Activated CD4-positive, CD25-positive, alpha-beta regulatory T cell treated with anti-CD3 and anti-CD28 coated beads, Interleukin-2, amount 50 U/mL, for 24 hours (primary cell): ENCODE results near the gene ATG2A.
"Not testable (repeated sequence)": the region's sequence is repeated elsewhere in the genome, so short reads cannot be mapped to it uniquely, and the experiment has no call there.

Experiments
- ATAC-seq, 2 donors: fragments of 150-1000 bp; cut with Tn5 transposase; one replicate each; pipeline ENCODE4 v1.10.0; 2021; ENCODE audit warnings: mild to moderate bottlenecking in 1 of 2, moderate library complexity in 1 of 2

The ATG2A gene

GRCh38 chr11:64852804-64853509 lies 64.1 kb downstream of the ATG2A start:
- ATAC-seq: no peak

- ATAC-seq: peak; percentile 15 to 18
Observed at GRCh38 chr11:64851831-64852351, 65.1 kb downstream of the ATG2A start.

GRCh38 chr11:64850979-64851567 lies 65.9 kb downstream of the ATG2A start:
- peak; percentile 53 to 57 for ATAC-seq

GRCh38 chr11:64849598-64850356 lies 67.2 kb downstream of the ATG2A start:
- no peak for ATAC-seq

DNA sequence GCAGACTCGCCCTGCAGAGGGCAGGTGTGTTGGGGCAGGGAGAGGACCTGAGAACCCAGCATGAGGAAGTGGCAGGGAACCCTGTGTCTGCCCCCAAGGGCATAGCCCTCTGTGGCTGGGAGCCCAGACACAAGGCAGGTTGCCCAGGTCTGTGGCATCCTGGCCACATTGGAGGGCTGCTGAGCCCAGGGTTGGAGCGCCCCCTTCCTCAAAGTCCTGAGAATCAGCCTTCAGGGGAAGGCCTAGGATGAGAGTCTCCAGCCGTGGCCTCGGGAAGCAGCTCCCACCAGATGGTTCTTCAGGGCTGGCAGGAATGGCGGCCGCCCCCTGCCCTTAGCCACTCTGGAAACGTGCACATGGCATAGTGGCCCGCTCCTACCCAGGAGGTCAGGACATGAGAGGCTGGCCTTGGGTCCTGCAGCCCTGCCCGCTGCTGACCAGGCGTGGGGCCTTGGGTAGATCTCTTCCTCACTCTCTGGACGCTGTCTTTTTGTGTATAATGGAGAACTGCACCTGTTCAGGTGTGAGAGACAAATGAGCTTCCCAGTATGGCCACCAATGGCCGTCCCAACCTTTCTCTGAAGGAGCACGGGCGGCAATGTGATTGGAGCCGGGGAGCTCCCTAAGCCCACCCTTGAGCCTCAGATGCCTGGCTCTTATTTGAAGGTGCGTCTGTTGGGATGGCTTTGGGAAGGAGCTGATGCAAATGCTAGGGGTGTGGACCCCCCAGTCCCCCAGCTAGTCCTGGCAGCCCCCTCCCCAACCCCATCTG lies 68.0 kb downstream of the ATG2A start:
- ATAC-seq: no peak

DNA sequence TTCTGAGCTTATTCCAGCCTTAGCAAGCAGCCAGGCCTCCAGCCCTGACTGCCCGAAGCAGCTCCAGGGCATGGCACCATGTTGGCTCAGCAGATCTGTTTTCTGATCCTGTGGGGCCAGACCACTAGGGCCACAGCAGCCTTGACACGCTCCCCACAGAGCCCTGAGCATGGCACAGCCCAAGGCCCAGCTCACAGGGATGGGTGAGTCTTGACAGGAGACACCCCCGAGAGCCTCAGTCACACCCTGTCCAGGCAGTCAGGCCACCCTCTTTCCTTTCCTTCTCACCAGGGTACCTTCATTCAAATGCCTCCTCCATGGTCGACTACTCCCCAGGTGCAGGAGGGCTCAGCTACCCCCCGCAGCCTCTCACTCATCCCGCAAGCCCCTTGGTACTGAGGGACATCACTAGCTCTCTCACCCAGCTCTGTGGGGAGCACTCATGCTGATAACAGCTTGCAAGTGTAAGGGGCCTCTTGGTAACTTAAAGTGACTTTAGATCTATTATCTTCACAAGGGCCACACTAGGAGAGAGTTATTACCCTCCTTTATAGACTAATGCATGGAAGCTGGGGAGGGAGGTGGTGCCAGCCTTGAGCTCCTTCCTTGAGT lies 68.7 kb downstream of the ATG2A start:
- no peak for ATAC-seq

DNA sequence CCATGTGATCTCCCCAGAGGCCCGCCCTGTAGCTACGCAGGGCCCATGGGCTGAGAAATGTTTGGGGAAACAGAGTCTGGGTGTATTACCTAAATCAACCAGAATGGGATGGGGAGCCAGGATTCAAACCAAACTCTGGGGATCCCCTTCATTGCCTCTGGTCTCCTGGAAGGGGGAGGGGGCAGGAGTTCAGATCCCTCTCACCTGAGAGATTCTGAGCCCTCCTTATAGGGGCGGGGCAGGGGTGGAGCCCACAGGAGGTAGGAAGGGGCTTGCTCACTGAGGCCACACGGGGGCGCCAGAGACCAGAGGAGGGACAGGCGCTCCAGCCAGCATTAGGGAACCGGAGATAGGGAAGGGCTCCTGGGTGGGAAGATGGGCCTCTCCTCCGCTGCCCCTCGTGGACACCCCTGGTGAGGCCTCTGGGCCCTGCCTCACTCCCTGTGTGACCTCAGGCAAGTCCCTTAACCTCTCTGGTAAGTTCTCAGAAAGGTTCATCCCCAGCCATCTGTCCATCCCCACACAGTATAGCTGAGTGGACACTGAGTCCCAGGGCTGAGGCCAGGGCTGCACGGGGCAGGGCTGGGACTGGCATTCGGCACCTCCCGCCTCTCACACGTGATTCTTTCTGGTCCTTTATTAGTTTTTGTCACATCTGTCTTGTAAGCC lies 69.9 kb downstream of the ATG2A start:
- peak; percentile 73 to 75 for ATAC-seq

GRCh38 chr11:64845776-64846129 lies 71.3 kb downstream of the ATG2A start:
- ATAC-seq: not testable (repeated sequence)

GRCh38 chr11:64845129-64845775 lies 71.8 kb downstream of the ATG2A start:
- no peak for ATAC-seq
